DOHH2 (cell line): ENCODE measurements around the gene SLC35B2.

Experiments
- CTCF ChIP-seq: fragments of 200-600 bp; sonication (generic); IDR thresholded peaks from one replicate; pipeline ENCODE4 v1.5.1; 2014; ENCODE audit warnings: antibody characterized with exemption, mild to moderate bottlenecking, low read depth, low read length; ENCODE audit not compliant: poor library complexity, severe bottlenecking
- EZH2phosphoT487 ChIP-seq: fragments of 200-600 bp; sonication (generic); IDR thresholded peaks from 2 replicates; pipeline ENCODE4 v1.6.1; 2017; ENCODE audit warnings: borderline replicate concordance, mild to moderate bottlenecking, antibody characterized with exemption, low read length, moderate library complexity, mixed read lengths

DNA sequence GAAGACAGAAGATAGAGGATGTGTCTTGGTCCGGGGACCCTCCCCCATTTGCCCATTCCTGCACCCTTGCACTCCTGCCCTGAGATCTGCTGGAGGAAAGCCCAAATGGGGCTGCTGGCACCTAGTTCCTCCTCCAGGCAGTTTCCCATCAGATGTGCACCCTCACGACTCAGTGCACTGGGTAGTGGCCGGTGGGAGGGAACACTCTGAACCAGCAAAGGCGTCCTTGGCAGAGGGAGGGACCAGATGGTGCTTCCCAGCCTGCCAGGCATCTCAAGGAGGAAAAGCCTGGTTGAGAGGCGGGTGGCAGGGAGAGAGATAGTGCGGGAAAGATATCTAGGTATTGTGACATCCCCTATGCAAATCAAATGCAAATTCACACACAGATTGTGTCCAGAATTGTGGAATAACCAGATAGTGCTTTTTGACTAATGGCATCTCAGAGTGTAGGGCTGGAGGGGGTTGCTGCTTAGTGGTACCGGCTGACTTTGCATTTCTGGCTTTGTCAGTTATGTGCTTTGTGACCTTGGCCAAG lies 32.5 kb upstream of the SLC35B2 start:
- TF ChIP-seq CTCF (no peak), EZH2phosphoT487 (no peak)
